ENCODE results near the gene SRXN1.

Gene SRXN1

DNA sequence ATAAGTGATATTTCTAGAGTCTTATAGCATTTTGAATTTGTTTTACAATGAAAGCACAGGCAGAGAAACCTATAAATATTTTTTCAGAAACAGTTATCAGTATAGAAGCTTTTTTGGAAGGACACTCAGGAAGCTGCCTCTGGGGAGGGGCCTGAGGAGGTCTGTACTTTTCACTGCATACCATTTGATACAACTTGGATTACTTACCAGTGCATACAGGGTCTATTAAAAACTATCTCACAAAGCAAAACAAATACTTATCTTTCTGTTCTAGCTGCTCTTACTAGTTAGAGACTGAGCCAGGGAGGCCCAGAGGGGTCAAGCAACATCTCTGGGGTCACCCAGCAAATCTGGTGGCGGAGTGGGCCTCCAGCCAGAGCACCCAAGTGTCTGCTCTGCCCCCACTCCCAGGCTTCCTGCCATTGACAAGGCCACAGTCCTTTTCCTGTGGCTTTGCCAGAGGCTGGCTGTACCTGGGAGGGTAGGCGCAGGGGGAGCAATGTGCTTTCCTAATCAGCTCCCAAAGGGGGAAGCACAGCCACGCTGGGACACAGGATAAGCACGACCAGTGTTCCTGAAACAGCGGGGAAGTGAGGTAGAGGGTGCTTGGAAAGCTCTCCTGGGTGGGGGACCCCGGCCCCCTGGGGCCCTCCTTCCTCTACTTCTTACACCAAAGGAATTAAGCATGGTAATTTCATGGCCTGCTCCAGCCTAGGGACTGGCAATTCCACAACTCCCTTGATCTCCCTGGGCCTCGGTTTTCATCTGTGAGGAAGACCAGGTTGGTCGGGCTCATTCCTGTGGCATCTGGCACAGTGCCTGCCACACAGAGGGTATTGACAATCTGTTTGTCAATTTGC is 50.7 kb downstream of the SRXN1 start:
- DNase-seq (ENCODE audit: insufficient read length, low spot score) (no peak), FAIRE-seq (no peak)
- no peak for TF ChIP-seq POLR2A (IDR thresholded peaks at IDR 0.05; ENCODE audit: low read depth, low read length)

DNA sequence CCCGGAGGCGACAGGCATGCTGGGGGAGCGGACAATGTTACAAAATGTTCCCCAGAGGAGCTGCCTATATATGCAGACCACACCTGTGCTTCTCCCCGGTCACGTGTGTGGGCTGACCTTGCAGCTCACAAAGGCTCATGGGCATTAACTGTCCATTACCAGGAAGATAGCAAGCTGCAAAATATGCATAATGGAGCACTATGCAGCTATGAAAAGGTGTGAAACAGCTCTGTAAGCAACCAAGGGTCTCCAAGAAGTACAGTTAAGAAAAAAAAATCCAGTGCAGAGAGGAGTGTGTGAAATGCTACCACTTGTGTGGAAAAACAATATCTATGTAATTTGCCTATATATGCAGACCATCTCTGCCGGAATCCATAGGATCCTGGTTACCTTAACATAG is 52.3 kb downstream of the SRXN1 start:
- DNase-seq (ENCODE audit: insufficient read length, low spot score) (no peak), FAIRE-seq (no peak)
- no peak for TF ChIP-seq POLR2A (IDR thresholded peaks at IDR 0.05; ENCODE audit: low read depth, low read length)

DNA sequence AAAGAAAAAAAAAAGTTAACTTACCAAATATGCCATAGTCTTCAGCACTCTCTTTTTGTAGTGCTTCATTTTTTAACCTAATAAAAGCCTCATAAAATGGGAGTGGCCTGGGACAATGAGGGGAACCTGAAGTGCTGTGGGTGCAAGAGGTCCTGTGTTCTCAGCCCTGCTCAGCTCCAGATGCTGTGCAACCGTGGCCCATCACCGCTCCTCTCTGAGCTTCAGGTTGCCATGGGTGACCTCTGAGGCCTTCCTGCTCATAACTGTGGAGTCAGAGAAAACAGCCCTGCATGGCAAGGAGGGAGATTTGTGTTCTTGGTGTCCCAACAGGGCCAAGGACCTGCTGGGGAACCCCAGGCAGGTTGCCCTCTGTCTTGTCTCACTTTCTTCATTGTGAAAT is 52.9 kb downstream of the SRXN1 start:
- no peak for DNase-seq (ENCODE audit: insufficient read length, low spot score)
- TF ChIP-seq POLR2A (IDR thresholded peaks at IDR 0.05; ENCODE audit: low read depth, low read length) = no peak
- no peak for FAIRE-seq

DNA sequence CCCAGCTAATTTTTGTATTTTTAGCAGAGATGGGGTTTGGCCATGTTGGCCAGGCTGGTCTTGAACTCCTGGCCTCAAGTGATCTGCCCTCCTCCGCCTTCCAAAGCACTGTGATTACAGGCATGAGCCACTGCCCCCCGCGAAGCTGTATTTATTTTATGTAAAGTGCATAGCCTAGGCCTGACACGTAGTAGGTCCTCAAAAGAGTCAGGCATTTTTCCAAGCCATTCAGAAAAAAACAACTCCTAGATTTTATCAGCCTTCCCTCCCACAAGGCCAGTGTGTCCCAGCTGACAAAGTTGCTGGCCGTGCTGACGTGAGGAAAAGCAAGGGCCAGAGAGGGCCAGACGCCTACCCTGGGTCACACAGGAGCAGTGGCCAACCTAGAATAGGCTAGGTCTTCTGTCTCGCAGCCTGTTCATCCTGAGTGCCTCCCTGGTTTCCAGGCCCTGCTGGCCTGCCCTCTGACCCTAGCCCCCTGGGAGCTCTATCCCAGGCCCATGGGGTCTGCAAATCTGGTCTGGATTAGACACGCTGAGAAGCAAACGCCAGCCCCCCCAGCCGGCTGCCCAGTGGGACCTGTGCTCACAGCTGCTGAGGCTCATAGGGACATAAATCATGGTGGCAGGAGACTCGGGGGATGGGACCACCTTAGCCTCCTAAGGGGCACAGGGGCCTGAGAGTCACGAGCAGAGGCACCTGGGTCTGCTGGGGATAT is 54.7 kb downstream of the SRXN1 start:
- no peak for TF ChIP-seq POLR2A (IDR thresholded peaks at IDR 0.05; ENCODE audit: low read depth, low read length)
- FAIRE-seq (no peak), DNase-seq (ENCODE audit: insufficient read length, low spot score) (no peak)

DNA sequence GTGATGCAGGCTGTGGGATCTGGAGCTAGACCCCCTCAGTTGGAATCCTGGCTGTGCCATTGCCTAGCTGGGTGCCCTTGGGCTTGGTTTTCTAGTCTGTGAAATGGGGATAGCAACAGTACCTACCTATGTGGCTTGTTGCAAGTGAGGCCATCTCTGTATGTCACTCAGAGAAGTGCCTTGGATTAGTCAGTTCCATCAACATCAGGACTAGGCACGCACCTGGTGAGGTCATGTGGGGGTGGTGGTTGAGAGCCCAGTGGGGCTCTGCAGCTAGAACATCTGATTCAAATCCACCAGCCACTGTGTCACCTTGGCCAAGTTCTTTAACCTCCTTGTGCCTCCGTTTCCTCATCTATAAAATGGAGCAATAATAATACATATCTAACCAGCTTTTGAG is 55.4 kb downstream of the SRXN1 start:
- no peak for TF ChIP-seq POLR2A (IDR thresholded peaks at IDR 0.05; ENCODE audit: low read depth, low read length)
- no peak for DNase-seq (ENCODE audit: insufficient read length, low spot score)
- no peak for FAIRE-seq

Data from H54 (cell line).